ENCODE measurements around the gene ZDHHC18.

The ZDHHC18 gene

DNA sequence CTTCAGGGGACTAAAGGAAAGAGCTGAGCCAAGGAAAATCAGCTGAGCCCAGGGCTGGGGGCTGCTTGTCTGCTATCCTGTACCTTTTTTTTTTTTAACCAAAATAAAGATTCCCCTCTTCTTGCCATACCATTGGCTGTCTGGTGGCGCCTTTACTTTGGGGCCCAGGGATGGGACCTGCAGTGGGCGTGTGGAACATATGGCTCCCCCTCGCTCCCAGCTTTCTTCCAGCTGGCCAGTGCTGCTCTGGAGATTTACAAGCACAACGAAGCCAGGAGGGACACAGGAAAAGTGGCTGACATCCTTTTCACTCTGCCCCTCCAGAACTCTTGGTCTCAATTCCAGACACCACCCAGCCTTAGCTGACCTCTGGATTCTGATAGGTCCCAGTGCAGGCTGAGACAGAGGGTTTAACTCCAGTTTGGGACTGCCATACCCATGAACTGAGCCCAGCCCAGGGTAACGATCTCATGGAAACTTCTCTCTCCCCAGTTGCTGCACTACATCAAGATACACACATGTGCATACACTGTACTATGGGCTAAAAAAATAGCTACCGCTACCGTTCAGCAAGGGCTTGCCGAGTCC, 31.1 kb downstream of the ZDHHC18 start:
- TF ChIP-seq, protein P1, sequence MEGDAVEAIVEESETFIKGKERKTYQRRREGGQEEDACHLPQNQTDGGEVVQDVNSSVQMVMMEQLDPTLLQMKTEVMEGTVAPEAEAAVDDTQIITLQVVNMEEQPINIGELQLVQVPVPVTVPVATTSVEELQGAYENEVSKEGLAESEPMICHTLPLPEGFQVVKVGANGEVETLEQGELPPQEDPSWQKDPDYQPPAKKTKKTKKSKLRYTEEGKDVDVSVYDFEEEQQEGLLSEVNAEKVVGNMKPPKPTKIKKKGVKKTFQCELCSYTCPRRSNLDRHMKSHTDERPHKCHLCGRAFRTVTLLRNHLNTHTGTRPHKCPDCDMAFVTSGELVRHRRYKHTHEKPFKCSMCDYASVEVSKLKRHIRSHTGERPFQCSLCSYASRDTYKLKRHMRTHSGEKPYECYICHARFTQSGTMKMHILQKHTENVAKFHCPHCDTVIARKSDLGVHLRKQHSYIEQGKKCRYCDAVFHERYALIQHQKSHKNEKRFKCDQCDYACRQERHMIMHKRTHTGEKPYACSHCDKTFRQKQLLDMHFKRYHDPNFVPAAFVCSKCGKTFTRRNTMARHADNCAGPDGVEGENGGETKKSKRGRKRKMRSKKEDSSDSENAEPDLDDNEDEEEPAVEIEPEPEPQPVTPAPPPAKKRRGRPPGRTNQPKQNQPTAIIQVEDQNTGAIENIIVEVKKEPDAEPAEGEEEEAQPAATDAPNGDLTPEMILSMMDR (IDR thresholded peaks at IDR 0.05; ENCODE audit: unreplicated experiment in 3 of 3), result no peak
- Mint-ChIP-seq H3K4me3 (no peak overlapping the region), H3K27me3 (ENCODE audit: low read depth) (peaks cover 7% of the 10 kb centered on the region), H3K27ac (peak overlapping the region in 2 of 3 experiments; percentile 9 to 46), H3K4me1 (peaks cover 18% of the 10 kb centered on the region), H3K9me3 (no peaks in the 10 kb centered on the region), H3K36me3 (ENCODE audit: low read depth) (peaks cover 11% of the 10 kb centered on the region)

DNA sequence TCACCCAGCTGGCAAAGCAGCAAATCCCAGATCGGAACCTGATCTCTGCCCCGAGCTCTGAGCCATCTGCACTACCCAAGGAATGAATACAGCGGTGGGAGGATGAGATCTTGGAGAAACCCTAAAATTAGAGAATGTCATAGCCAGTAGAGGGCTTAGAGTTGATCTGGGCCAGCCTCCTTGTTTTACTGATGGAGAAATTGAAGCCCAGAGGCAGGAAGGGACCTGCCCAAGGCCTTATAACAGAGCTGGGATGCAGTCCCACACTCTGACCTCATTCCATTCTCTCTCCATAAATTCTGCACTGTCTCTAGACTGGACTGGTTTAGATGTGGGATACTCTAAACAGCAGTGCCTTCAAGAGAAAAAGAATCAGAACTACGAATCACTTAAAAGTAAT, 31.7 kb downstream of the ZDHHC18 start:
- Mint-ChIP-seq H3K27ac (peak overlapping the region in 2 of 3 experiments; percentile 7 to 9), H3K9me3 (no peaks in the 10 kb centered on the region), H3K36me3 (ENCODE audit: low read depth) (peaks cover 5% of the 10 kb centered on the region), H3K4me1 (peaks cover 18% of the 10 kb centered on the region), H3K27me3 (ENCODE audit: low read depth) (peaks cover 7% of the 10 kb centered on the region), H3K4me3 (no peak overlapping the region)
- TF ChIP-seq, protein P1 (IDR thresholded peaks at IDR 0.05; ENCODE audit: unreplicated experiment in 3 of 3), result no peak

DNA sequence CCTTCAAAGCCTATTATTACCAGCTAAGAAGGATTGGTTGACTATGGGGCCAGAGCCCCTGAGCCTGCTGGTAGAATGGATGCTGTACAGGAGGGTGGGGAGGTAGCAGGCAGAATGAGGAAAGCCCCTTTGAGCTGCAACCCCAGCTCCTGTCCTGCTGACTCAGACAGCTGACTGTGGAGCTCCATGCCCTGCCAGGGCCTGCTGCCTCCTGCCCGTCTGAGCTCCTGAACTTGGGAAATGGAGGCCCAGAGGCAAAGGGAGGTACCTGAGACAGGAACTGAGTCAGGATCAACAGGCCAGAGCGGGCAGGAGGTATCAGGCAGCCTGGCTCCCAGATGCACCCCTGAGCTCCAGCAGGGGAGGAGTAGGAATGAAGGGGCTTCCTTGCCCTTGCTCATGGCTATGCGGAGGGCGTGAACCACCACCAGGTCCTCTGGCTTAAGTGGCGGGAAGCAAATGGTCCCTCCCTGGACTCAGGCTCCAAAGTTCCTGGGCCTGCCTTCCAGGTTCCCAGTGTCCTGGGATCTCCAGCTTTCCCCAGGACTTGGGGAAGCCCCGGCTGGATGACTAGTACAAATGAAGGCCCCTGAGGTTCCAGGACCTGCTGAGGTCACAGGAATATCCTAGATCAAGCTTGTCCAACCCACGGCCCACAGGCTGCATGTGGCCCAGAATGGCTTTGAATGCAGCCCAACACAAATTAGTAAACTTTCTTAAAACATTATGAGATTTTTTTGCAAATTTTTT, 32.6 kb downstream of the ZDHHC18 start:
- Mint-ChIP-seq H3K4me1 (peaks cover 19% of the 10 kb centered on the region), H3K4me3 (no peak overlapping the region), H3K27me3 (ENCODE audit: low read depth) (peaks cover 7% of the 10 kb centered on the region), H3K27ac (no peak overlapping the region), H3K9me3 (no peaks in the 10 kb centered on the region), H3K36me3 (ENCODE audit: low read depth) (no peaks in the 10 kb centered on the region)
- TF ChIP-seq, protein P1 (IDR thresholded peaks at IDR 0.05; ENCODE audit: unreplicated experiment in 3 of 3), result no peak

DNA sequence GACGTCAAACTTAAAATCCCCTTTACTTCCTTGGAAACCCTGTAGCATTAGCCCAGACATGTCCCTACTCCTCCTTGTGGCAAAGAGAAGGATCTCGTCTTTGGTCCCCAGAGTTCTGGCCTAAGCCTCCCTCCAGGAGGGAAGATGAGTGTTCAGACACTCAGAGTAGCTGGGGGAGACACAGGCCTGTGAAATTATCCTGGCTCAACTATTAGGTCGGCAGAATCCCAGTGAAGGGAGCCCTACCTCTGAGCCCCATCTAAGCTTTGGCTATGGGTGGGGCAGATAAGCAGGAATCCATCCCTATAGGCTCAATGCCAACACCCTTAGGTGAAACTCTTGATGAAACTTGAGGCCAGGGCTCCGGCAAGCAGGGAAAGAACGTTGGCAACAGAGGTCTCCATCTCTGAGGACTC, 34.8 kb downstream of the ZDHHC18 start:
- H3K4me1 Mint-ChIP-seq, result peaks cover 23% of the 10 kb centered on the region
- TF ChIP-seq, protein P1 (IDR thresholded peaks at IDR 0.05; ENCODE audit: unreplicated experiment in 3 of 3), result no peak

DNA sequence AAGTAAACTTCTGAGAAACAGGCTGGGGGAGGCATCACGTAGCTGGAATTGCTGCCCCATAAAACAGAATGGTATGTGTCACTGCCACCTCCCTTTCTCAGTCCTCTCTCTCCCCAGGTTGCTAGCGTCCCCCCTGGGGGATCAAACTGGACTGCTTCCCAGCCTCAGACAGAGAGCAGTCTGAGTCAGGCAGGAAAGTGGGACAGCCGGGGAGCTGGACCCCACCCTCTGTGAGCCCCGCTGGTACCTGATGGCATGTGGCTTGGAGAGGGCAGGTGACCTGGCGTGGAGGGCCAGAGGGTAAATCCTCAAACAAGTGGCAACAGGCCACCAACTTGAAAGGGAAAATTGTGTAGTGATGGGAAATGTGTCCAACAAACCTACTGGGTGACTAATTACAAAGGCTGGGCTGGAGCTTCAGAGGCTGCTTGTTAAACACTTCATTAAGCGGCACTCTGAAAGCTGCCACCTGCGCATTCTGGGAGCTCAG, 35.4 kb downstream of the ZDHHC18 start:
- H3K27me3 Mint-ChIP-seq (ENCODE audit: low read depth), result peaks cover 4% of the 10 kb centered on the region
- H3K9me3 Mint-ChIP-seq, result no peaks in the 10 kb centered on the region
- H3K27ac Mint-ChIP-seq, result peak overlapping the region in 2 of 3 experiments; percentile 42 to 63
- TF ChIP-seq, protein P1 (IDR thresholded peaks at IDR 0.05; ENCODE audit: unreplicated experiment in 3 of 3), result no peak
- no peaks in the 10 kb centered on the region for H3K36me3 Mint-ChIP-seq (ENCODE audit: low read depth)
- peaks cover 22% of the 10 kb centered on the region for H3K4me1 Mint-ChIP-seq
- peak overlapping the region; percentile 47 to 84 (median 79) for H3K4me3 Mint-ChIP-seq

More for the DNA sequence above, 34.8 kb downstream of the ZDHHC18 start:
- Mint-ChIP-seq H3K36me3 (ENCODE audit: low read depth) (no peaks in the 10 kb centered on the region), H3K27ac (no peak overlapping the region), H3K27me3 (ENCODE audit: low read depth) (peaks cover 4% of the 10 kb centered on the region), H3K9me3 (no peaks in the 10 kb centered on the region), H3K4me3 (peak overlapping the region in 2 of 3 experiments; percentile 24 to 41)

Measured in nephron (organoid).